Kidney tubule cell (primary cell): ENCODE results near the gene FGF14.
"Not testable (repeated sequence)": the region's sequence is repeated elsewhere in the genome, so short reads cannot be mapped to it uniquely, and the experiment has no call there.

ENCODE experiments used
- DNase-seq: peaks from one replicate; pipeline ENCODE4 v3.0.0-alpha.2; 2018; ENCODE audit warnings: low spot score

FGF14 gene

GRCh38 chr13:101868585-101869469 lies 533.0 kb downstream of the FGF14 start:
- DNase-seq = no peak

GRCh38 chr13:101866889-101867581 lies 534.8 kb downstream of the FGF14 start:
- DNase-seq = no peak

- no peak for DNase-seq
Observed at GRCh38 chr13:101858860-101859259, 543.0 kb downstream of the FGF14 start.

GRCh38 chr13:101846701-101847100 lies 555.1 kb downstream of the FGF14 start:
- DNase-seq = no peak

DNA sequence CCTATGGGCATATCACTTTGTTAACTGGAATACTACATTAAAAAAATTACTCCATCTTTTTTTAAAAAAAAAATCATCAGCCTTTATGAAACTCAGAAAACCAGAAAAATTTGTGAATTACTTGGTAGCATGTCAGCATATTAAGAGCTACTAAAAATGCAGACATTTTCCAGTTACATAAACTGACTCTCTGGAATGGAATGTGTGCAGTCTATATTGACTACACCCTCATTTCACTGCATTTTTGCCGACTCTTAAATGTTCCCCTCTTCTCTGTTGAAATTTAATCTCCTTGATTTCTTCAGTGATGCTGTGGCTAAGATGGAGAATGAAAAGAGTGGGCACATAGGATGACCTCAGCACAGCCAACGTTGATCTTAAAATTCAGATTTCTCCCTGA lies 555.6 kb downstream of the FGF14 start:
- peak; percentile 6 for DNase-seq

DNA sequence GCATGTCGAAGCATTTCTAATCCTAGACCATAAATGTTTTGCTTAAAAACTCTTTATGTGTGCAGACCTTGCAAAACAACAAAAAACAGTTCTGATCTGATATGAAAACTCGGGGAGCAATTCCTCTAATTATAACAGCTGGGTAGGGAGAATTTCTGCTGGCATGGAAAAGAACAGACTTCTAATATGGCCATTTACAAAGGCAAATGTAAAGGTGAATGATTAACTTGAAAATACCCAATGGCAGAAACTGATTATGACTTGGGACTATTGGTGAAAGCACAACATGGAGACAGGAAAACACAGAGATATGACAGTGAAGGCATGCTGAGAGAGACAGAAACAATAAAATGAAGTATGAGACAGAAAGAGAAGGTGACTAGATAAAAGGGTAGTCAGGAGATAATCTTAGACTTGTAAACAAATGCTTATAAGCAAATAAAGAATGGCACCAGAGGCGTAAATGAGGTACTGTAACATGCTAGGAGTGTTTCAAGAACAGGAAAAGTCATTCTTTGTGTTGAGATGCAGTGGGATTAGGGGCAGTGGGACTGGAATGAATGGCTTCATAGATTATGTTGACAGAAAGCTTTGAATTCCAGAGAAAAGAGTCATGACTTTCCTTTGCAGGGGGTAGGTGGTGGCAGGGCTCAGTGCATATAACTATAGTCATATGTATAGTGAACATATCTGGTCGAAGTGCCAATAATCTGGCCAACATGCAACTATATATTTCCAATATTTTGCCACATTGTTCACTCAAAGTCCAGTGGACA lies 556.4 kb downstream of the FGF14 start:
- DNase-seq = peak; percentile 48

DNA sequence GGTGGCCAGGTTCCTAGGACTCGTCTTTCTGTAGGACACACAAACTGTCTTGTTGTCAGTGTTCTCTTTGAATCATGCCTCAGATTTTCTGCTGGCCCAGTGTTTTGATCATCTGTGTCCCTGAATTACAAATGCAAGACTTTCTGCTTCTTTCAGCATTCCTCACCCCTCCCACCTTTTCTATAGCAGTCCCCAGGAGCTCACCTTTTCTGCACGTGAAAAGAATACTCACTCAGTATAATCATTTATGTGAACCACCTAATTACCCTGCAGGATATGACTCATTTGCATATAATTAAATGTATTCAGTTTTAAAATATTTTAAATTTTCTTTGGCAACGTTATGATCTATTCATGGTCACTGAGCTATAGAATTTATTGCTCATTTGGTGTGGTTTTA lies 560.1 kb downstream of the FGF14 start:
- no peak for DNase-seq

DNA sequence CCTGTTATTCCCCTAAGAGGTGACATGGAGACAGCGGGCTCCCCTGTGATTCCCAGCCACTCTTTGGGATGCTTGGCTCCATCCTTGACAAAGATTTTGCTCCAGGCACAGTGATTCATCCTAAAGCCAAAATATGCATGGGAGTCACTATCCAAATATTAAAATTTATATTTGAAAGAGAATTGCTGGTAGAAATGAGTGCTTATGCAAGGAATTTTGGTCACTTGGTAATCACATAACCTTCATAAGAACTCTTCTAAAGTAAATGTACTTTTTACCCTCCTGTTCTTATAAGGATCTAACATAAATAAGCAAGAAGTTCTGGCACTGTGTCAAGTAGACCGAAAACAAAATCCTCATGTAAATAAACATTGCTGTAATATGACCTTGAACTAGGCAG lies 563.5 kb downstream of the FGF14 start:
- no peak for DNase-seq

- not testable (repeated sequence) for DNase-seq
Observed at GRCh38 chr13:101837778-101838177, 564.1 kb downstream of the FGF14 start.

- no peak for DNase-seq
Observed at GRCh38 chr13:101837288-101837687, 564.6 kb downstream of the FGF14 start.

- DNase-seq = no peak
Observed at GRCh38 chr13:101835920-101836319, 565.9 kb downstream of the FGF14 start.

- DNase-seq = no peak
Observed at GRCh38 chr13:101833671-101834070, 568.2 kb downstream of the FGF14 start.

GRCh38 chr13:101830035-101830434 lies 571.8 kb downstream of the FGF14 start:
- DNase-seq = no peak

DNA sequence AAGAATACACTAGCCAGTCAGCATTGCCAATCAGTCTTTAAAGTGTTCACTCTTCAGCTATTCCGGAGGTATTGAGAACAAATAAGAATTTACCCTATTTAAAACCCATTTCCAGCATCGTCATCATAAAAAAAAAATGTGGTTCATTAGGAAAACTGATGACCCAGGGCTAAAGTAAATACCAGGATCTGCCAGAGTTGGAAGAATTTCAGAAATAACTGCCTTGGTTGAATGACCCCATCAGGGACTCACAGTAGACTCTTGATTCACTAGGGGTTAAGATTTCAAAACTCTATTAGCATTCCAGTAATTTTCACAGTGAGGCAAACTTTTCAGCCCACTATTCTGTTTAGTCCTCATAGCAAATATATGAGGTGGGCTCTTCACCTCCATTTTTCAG lies 572.4 kb downstream of the FGF14 start:
- DNase-seq = peak; percentile 11

GRCh38 chr13:101828119-101828518 lies 573.7 kb downstream of the FGF14 start:
- DNase-seq = no peak

DNA sequence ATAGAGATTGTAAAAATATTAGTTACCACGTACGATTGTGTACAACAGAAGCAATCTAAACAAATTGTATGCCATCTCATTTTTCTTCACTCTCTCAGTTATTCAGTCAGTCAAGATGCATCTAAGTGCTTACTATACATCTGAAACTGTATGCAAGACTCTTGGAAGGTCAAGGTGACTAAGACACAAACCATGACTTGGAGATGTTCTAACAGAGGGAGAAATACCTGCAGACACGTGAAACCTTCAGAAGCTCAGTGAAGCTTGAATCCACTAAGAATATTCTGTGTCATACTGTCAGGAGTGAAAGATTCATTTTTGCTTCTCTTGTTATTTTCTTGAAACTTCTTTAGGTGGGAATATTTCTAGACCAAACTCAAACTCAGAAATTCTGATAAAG lies 584.0 kb downstream of the FGF14 start:
- no peak for DNase-seq

- no peak for DNase-seq
Observed at GRCh38 chr13:101811881-101812280, 590.0 kb downstream of the FGF14 start.

DNA sequence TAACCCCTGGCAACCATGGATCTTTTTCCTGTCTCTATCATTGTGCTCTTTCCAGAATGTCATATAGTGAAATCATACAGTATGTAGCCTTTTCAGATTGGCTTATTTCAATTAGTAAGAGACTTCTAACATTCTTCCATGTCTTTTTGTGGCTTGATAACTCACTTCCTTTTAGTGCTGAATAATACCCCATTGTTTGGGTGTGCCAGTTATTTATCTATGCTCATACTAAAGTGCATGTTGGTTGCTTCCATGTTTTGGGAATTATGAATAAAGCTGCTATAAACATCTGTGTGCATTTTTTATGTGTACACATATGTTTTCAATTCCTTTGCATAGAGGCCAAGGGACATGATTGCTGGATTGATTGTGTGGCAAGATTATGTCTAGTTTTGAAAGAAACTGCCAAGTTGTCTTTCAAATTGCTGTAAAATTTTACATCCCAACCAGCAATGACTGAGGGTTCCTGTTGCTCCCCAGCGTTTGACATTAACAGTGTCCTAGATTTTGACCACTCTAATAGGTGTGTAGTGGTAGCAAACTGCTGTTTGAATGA lies 590.5 kb downstream of the FGF14 start:
- DNase-seq = no peak

- DNase-seq = no peak
Observed at GRCh38 chr13:101799196-101799595, 602.7 kb downstream of the FGF14 start.

GRCh38 chr13:101798437-101798836 lies 603.4 kb downstream of the FGF14 start:
- DNase-seq = no peak

- DNase-seq = no peak
Observed at GRCh38 chr13:101795460-101795859, 606.4 kb downstream of the FGF14 start.

DNA sequence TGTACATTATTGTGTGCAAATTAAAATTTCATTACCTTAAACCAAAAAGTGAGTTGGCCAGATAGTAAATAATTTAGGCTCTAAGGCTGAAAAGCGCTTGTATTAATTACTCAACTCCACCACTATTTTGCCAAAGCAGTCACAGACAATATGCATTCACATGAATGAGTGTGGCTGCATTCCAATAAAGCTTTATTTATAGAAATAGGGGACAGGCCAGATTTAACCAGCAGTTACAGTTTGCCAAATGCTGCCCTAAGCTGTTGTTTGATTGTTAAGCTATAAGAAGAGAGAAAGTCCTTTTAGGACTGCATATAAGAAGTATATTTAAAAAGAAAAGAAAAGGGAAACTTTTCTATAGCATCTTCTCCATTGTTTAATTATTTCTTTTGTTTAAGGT lies 606.8 kb downstream of the FGF14 start:
- DNase-seq = no peak
